GM12865 (cell line): ENCODE data around the gene PYY.
"Not testable (repeated sequence)": the region's sequence is repeated elsewhere in the genome, so short reads cannot be mapped to it uniquely, and the experiment has no call there.

ENCODE experiments used
- DNase-seq: peaks from one replicate; pipeline ENCODE4 v3.0.0; 2010; ENCODE audit warnings: low read depth
- H3K4me3 ChIP-seq: 2 replicates; pipeline ENCODE4 v1.5.1; 2011; ENCODE audit warnings: mild to moderate bottlenecking, low read depth, low read length, control low read depth
- CTCF ChIP-seq: IDR thresholded peaks from 2 replicates; pipeline ENCODE4 v1.5.1; 2011; ENCODE audit warnings: low read length, control low read depth, low read depth, inconsistent platforms; ENCODE audit not compliant: insufficient read depth; ENCODE audit errors: missing control alignments

PYY gene

GRCh38 chr17:43945074-43945829 lies 8.5 kb downstream of the PYY start:
- H3K4me3 ChIP-seq = no peak overlapping the region
- no peak for TF ChIP-seq CTCF
- DNase-seq = no peak

- no peak for DNase-seq
- no peak for TF ChIP-seq CTCF
- H3K4me3 ChIP-seq = no peak within 1 kb of the TSS
Measured at GRCh38 chr17:43942051-43942685, 11.6 kb downstream of the PYY start, which contains the start of gene PPY. PPY (minus strand) TSS chr17:43942476; CDS start chr17:43941654, 822 bp downstream.

GRCh38 chr17:43940630-43941029 lies 13.1 kb downstream of the PYY start:
- DNase-seq = no peak
- no peak overlapping the region for H3K4me3 ChIP-seq
- peak; percentile 44 for TF ChIP-seq CTCF

- TF ChIP-seq CTCF = no peak
- DNase-seq = no peak
- H3K4me3 ChIP-seq = no peak overlapping the region
Measured at GRCh38 chr17:43939886-43940285, 13.9 kb downstream of the PYY start.

- DNase-seq, H3K4me3 ChIP-seq: not testable (repeated sequence)
Measured at GRCh38 chr17:43939452-43939851, 14.3 kb downstream of the PYY start.

- H3K4me3 ChIP-seq = no peak overlapping the region
- no peak for DNase-seq
- no peak for TF ChIP-seq CTCF
Measured at GRCh38 chr17:43938838-43939182, 14.9 kb downstream of the PYY start.

GRCh38 chr17:43936434-43936833 lies 17.3 kb downstream of the PYY start:
- no peak overlapping the region for H3K4me3 ChIP-seq
- no peak for TF ChIP-seq CTCF
- DNase-seq = no peak
